H1 (cell line): ENCODE data around the gene DDX53. TPM values are rescaled to one million over a fixed set of nuclear protein-coding genes. Genes with fewer than 3 reads are reported as not detected.

Source experiments
- CTCF ChIA-PET: fragments of 300-600 bp; sonication (Branson Sonifier 250); formaldehyde crosslinking; loops from one replicate; lab custom pipeline; 2021; ENCODE audit not compliant: partially characterized antibody; lab: Charles Lee
- POLR2A ChIA-PET: fragments of 300-600 bp; sonication (Branson Sonifier 250); formaldehyde crosslinking; loops from one replicate; lab custom pipeline; 2021; ENCODE audit warnings: inconsistent platforms; ENCODE audit not compliant: partially characterized antibody; lab: Charles Lee
- DNase-seq, 2 experiments: peaks; one replicate each; pipeline versions ENCODE4 v3.0.0 to v3.0.0-alpha.2; 2010 to 2022; ENCODE audit warnings: low spot score in 2 of 2, low read depth in 1 of 2, mixed read lengths in 1 of 2
- FAIRE-seq: peaks from 2 replicates; lab custom pipeline; 2011; peaks lifted over from hg19 to GRCh38; lab: Jason Lieb, UNC
- H2AFZ ChIP-seq: 2 replicates; pipeline ENCODE4 v1.8.1; 2012; ENCODE audit warnings: low read length, inconsistent platforms
- H2AK5ac ChIP-seq: 2 replicates; pipeline ENCODE4 v1.6.1; 2013; ENCODE audit warnings: low read depth, low read length
- H2BK120ac ChIP-seq: replicated peaks from 2 replicates; pipeline ENCODE3; 2013; ENCODE audit warnings: low read depth, low read length, inconsistent platforms
- H2BK12ac ChIP-seq: 2 replicates; pipeline ENCODE4 v1.6.1; 2013; ENCODE audit warnings: low read depth, low read length
- H2BK15ac ChIP-seq: 2 replicates; pipeline ENCODE4 v1.6.1; 2013; ENCODE audit warnings: low read length
- H2BK20ac ChIP-seq: 2 replicates; pipeline ENCODE4 v1.6.1; 2013; ENCODE audit warnings: low read length
- H2BK5ac ChIP-seq: 2 replicates; pipeline ENCODE4 v1.6.1; 2013; ENCODE audit warnings: low read depth, low read length
- H3K14ac ChIP-seq: 2 replicates; pipeline ENCODE4 v1.6.1; 2013; ENCODE audit warnings: inconsistent platforms; ENCODE audit not compliant: insufficient read length
- H3K18ac ChIP-seq: 2 replicates; pipeline ENCODE4 v1.6.1; 2013; ENCODE audit warnings: low read length; ENCODE audit errors: extremely low read depth
- H3K23ac ChIP-seq: 2 replicates; pipeline ENCODE4 v1.6.1; 2013; ENCODE audit warnings: inconsistent platforms; ENCODE audit not compliant: insufficient read length
- H3K23me2 ChIP-seq: 2 replicates; pipeline ENCODE4 v1.6.1; 2013; ENCODE audit warnings: low read depth, low read length
- H3K27ac ChIP-seq: 2 replicates; pipeline ENCODE4 v1.6.1; 2011; ENCODE audit warnings: low read depth, low read length, inconsistent platforms
- H3K27me3 ChIP-seq, 4 experiments: replicated peaks in 1 of 4; 1 replicate in 1 of 4; 2 replicates in 3 of 4; pipeline versions ENCODE4 v1.6.1 to v1.8.1; 2011 to 2013; ENCODE audit warnings: low read length in 3 of 4, mild to moderate bottlenecking in 3 of 4, inconsistent platforms in 2 of 4, mixed read lengths in 2 of 4, moderate library complexity in 1 of 4; ENCODE audit not compliant: control insufficient read depth in 3 of 4, insufficient read depth in 3 of 4; ENCODE audit errors: extremely low read depth in 1 of 4
- H3K36me3 ChIP-seq, 4 experiments: 2 replicates each; pipeline versions ENCODE4 v1.6.1 to v1.8.1; 2011 to 2013; ENCODE audit warnings: mild to moderate bottlenecking in 4 of 4, low read length in 3 of 4, moderate library complexity in 2 of 4, control low read depth in 1 of 4, inconsistent platforms in 1 of 4; ENCODE audit not compliant: insufficient read depth in 4 of 4, control insufficient read depth in 2 of 4
- H3K4ac ChIP-seq: replicated peaks from 2 replicates; pipeline ENCODE3; 2013; ENCODE audit warnings: low read length, low read depth, mixed read lengths, inconsistent platforms; ENCODE audit not compliant: insufficient read length
- H3K4me1 ChIP-seq, 4 experiments: replicated peaks in 1 of 4; 1 replicate in 1 of 4; 2 replicates in 3 of 4; pipeline versions ENCODE4 v1.6.1 to v1.8.1; 2011 to 2013; ENCODE audit warnings: low read length in 3 of 4, inconsistent platforms in 2 of 4, mixed read lengths in 1 of 4; ENCODE audit not compliant: insufficient read depth in 4 of 4, control insufficient read depth in 3 of 4
- H3K4me2 ChIP-seq, 2 experiments: 2 replicates each; pipeline versions ENCODE4 v1.6.1 to v1.8.1; 2011 to 2013; ENCODE audit warnings: low read depth in 2 of 2, low read length in 2 of 2, control low read depth in 1 of 2, inconsistent platforms in 1 of 2, mild to moderate bottlenecking in 1 of 2; ENCODE audit not compliant: insufficient read depth in 1 of 2
- H3K4me3 ChIP-seq, 4 experiments: fragments of 200-600, 300-600 bp in 1 of 4; sonication (generic), shearing (Covaris generic), sonication (Bioruptor Twin) in 1 of 4; 2 replicates each; pipeline versions ENCODE4 v1.5.1 to v1.8.1; 2011 to 2016; ENCODE audit warnings: low read length in 4 of 4, low read depth in 3 of 4, control low read depth in 2 of 4, inconsistent platforms in 2 of 4, mild to moderate bottlenecking in 2 of 4, mixed read lengths in 1 of 4, moderate library complexity in 1 of 4; ENCODE audit not compliant: insufficient read depth in 2 of 4; ENCODE audit errors: extremely low read depth in 1 of 4
- H3K56ac ChIP-seq: replicated peaks from 2 replicates; pipeline ENCODE3; 2013; ENCODE audit warnings: low read depth, mild to moderate bottlenecking, mixed read lengths, low read length, inconsistent platforms; ENCODE audit not compliant: insufficient read length
- H3K79me1 ChIP-seq: 2 replicates; pipeline ENCODE4 v1.6.1; 2013; ENCODE audit warnings: low read depth, low read length, control low read depth
- H3K79me2 ChIP-seq, 2 experiments: 2 replicates each; pipeline versions ENCODE4 v1.6.1 to v1.8.1; 2012 to 2013; ENCODE audit warnings: low read length in 2 of 2, mild to moderate bottlenecking in 2 of 2, inconsistent platforms in 1 of 2; ENCODE audit not compliant: insufficient read depth in 2 of 2, control insufficient read depth in 1 of 2
- H3K9ac ChIP-seq, 4 experiments: replicated peaks in 1 of 4; 1 replicate in 1 of 4; 2 replicates in 3 of 4; pipeline versions ENCODE4 v1.6.1 to v1.8.1; 2011 to 2013; ENCODE audit warnings: low read depth in 3 of 4, low read length in 3 of 4, control low read depth in 2 of 4, mild to moderate bottlenecking in 2 of 4, moderate library complexity in 2 of 4, inconsistent platforms in 1 of 4; ENCODE audit errors: extremely low read depth in 1 of 4
- H3K9me3 ChIP-seq, 2 experiments: 2 replicates each; pipeline versions ENCODE4 v1.6.1 to v1.8.1; 2012 to 2013; ENCODE audit warnings: mild to moderate bottlenecking in 2 of 2, moderate library complexity in 2 of 2, control low read depth in 1 of 2, inconsistent platforms in 1 of 2, low read depth in 1 of 2, low read length in 1 of 2, mixed read lengths in 1 of 2; ENCODE audit not compliant: insufficient read depth in 2 of 2
- H4K20me1 ChIP-seq, 2 experiments: replicated peaks in 1 of 2; 2 replicates each; pipeline versions ENCODE3 to v1.8.1; 2011 to 2013; ENCODE audit warnings: inconsistent platforms in 2 of 2, low read length in 2 of 2, mild to moderate bottlenecking in 1 of 2; ENCODE audit not compliant: insufficient read depth in 2 of 2, control insufficient read depth in 1 of 2
- H4K5ac ChIP-seq: 2 replicates; pipeline ENCODE4 v1.6.1; 2013; ENCODE audit warnings: low read length, low read depth, mixed read lengths, inconsistent platforms; ENCODE audit not compliant: insufficient read length
- H4K8ac ChIP-seq: 2 replicates; pipeline ENCODE4 v1.8.0; 2013; ENCODE audit warnings: mild to moderate bottlenecking, moderate library complexity, low read length, inconsistent platforms; ENCODE audit not compliant: insufficient read depth; ENCODE audit errors: extremely low read depth
- H4K91ac ChIP-seq: replicated peaks from 2 replicates; pipeline ENCODE3; 2013; ENCODE audit warnings: low read length, mixed read lengths, inconsistent platforms; ENCODE audit not compliant: insufficient read length
- BCL11A ChIP-seq, 2 experiments: IDR thresholded peaks; one replicate each; pipeline ENCODE4 v1.6.1; 2011; ENCODE audit warnings: low read depth in 2 of 2, low read length in 2 of 2, mild to moderate bottlenecking in 2 of 2
- CTCF ChIP-seq, 3 experiments: IDR thresholded peaks; 1 replicate in 2 of 3; 2 replicates in 1 of 3; pipeline versions ENCODE4 v1.5.1 to v1.6.1; 2011; ENCODE audit warnings: low read length in 3 of 3, mild to moderate bottlenecking in 3 of 3, inconsistent platforms in 2 of 3, low read depth in 1 of 3, moderate library complexity in 1 of 3; ENCODE audit not compliant: insufficient read depth in 1 of 3; ENCODE audit errors: control extremely low read depth in 1 of 3
- WGBS, 2 experiments: shearing (Covaris generic) in 1 of 2; methylation state at CpG; one replicate each; pipeline versions ENCODE4 v1.1.6 to v1.1.7; 2013 to 2015; ENCODE audit warnings: low lambda C conversion rate in 2 of 2, mixed read lengths in 2 of 2, inconsistent platforms in 1 of 2, low coverage in 1 of 2, missing lambda C conversion rate in 1 of 2; ENCODE audit not compliant: insufficient replicate concordance in 2 of 2, insufficient coverage in 1 of 2, insufficient read length in 1 of 2; ENCODE audit errors: extremely low coverage in 1 of 2, missing lambda C conversion rate in 1 of 2; 5-methylcytosine and 5-hydroxymethylcytosine counted together
- polyA plus RNA-seq, 7 experiments: library from polyadenylated mRNA; depleted of rRNA in 3 of 7; stranded (reverse) in 5 of 7; unstranded in 2 of 7; fragments of >200 nt in 5 of 7; fragments of 200-250 nt in 2 of 7; gene quantifications; 1 replicate in 5 of 7; 2 replicates in 1 of 7; 4 replicates in 1 of 7; pipeline versions ENCODE4 v1.2.1 to v1.2.3, GENCODE V29; 2011 to 2013; ENCODE audit warnings: missing spikeins in 2 of 7, mixed read lengths in 2 of 7
- total RNA-seq: library from RNA; stranded (reverse); fragmentation: NEBNext Ultra II Directional; extraction: Animal tissue kit (Norgen Biotek cat#: 25700); gene quantifications from 2 replicates; pipeline ENCODE4 v1.2.1, GENCODE V29; 2021

DDX53 gene
- total and polyA plus RNA-seq, 2 of the 8 experiments (the other 6 are each of a cell fraction or from before 2014, with no cell fraction given): not detected

DNA sequence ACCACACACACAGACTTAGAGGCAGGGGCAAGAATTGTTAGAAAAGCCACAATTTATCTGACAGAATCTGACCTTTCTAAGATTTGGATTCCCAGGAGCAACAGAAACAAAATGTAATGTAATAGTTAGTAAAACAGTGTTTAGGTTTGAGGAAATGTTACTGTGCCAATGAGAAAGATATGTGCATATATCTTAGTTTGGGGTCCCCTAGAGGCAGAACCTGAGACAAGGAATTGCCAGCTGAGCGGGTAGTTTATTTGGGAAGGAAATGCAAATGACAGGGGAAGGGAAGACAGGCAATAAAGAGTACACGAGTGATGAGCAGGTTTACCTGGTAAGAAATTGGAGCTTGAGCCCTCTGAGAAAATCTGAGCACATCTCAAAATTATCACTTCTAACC lies 31.3 kb upstream of the DDX53 start:
- no peak for DNase-seq
- FAIRE-seq: peak; percentile 93
- no peak overlapping the region for H3K18ac ChIP-seq
- H3K23me2 ChIP-seq: no peaks in the 10 kb centered on the region
- H2BK120ac ChIP-seq: no peak overlapping the region
- no peak overlapping the region for H3K56ac ChIP-seq
- WGBS, 2 experiments: 58% methylated on average over 2 of the region's 2 CpGs; no CpG with 5 or more reads in 1 of the 2 experiments
- H4K5ac ChIP-seq: no peak overlapping the region
- no peaks in the 10 kb centered on the region for H3K79me2 ChIP-seq
- no peak overlapping the region for H2AK5ac ChIP-seq
- no peaks in the 10 kb centered on the region for H3K79me1 ChIP-seq
- no peaks in the 10 kb centered on the region for H3K36me3 ChIP-seq
- no peak overlapping the region for H3K9ac ChIP-seq
- no peaks in the 10 kb centered on the region for H3K9me3 ChIP-seq
- no peak overlapping the region for H3K14ac ChIP-seq
- no peak overlapping the region for H2BK5ac ChIP-seq
- H2BK12ac ChIP-seq: no peak overlapping the region
- H2BK15ac ChIP-seq: no peak overlapping the region
- H3K4me2 ChIP-seq: no peak overlapping the region
- H4K8ac ChIP-seq: no peak overlapping the region
- H2BK20ac ChIP-seq: no peak overlapping the region
- peak in 1 of 3 experiments; percentile 26; a peak in 1 of 4 replicates for TF ChIP-seq CTCF (IDR thresholded peaks at IDR 0.05; ENCODE audit: control extremely low read depth in 1 of 3, insufficient read depth in 1 of 3, low read depth in 1 of 3, low read length in 3 of 3)
- TF ChIP-seq BCL11A (IDR thresholded peaks at IDR 0.05; ENCODE audit: low read depth in 2 of 2, low read length in 2 of 2): no peak
- no peak overlapping the region for H3K4me3 ChIP-seq
- H4K20me1 ChIP-seq: no peaks in the 10 kb centered on the region
- H4K91ac ChIP-seq: no peak overlapping the region
- H2AFZ ChIP-seq: no peak overlapping the region
- H3K4me1 ChIP-seq: no peaks in the 10 kb centered on the region
- H3K27ac ChIP-seq: no peak overlapping the region
- no peak overlapping the region for H3K4ac ChIP-seq
- ChIA-PET CTCF (interaction anchor here (0.6 to 1.2 kb wide), 3 partner anchors 9 to 978 kb away, joined by 3 to 5 read pairs (median 3); no protein-coding TSS in a partner anchor), POLR2A (no interaction called here)
- no peak overlapping the region for H3K23ac ChIP-seq
- no peaks in the 10 kb centered on the region for H3K27me3 ChIP-seq
